Activated naive CD4-positive, alpha-beta T cell treated with anti-CD3 and anti-CD28 coated beads for 36 hours (primary cell): ENCODE data around the gene PSMD3. TPM values are rescaled to one million over a fixed set of nuclear protein-coding genes. Genes with fewer than 3 reads are reported as not detected.
"Not testable (repeated sequence)": the region's sequence is repeated elsewhere in the genome, so short reads cannot be mapped to it uniquely, and the experiment has no call there.

Experiments
- CTCF ChIA-PET: fragments of 350-600 bp; sonication (Branson Sonifier 250); formaldehyde crosslinking; loops from one replicate; lab custom pipeline; 2021; ENCODE audit warnings: antibody characterized with exemption; lab: Charles Lee
- DNase-seq: peaks from one replicate; pipeline ENCODE4 v3.0.0-alpha.2; 2020
- H3K27ac Mint-ChIP-seq: one replicate; pipeline ENCODE4 v1.8.0; 2021; ENCODE audit warnings: mild to moderate bottlenecking, mixed read lengths
- H3K27me3 Mint-ChIP-seq: one replicate; pipeline ENCODE4 v1.8.0; 2021; ENCODE audit warnings: low read depth, mixed read lengths
- H3K36me3 Mint-ChIP-seq: one replicate; pipeline ENCODE4 v1.8.0; 2021; ENCODE audit warnings: low read depth, mixed read lengths
- H3K4me1 Mint-ChIP-seq: one replicate; pipeline ENCODE4 v1.8.0; 2021; ENCODE audit warnings: low read depth, mixed read lengths
- H3K4me3 Mint-ChIP-seq: one replicate; pipeline ENCODE4 v1.8.0; 2021; ENCODE audit warnings: mild to moderate bottlenecking, moderate library complexity, mixed read lengths
- H3K9me3 Mint-ChIP-seq: one replicate; pipeline ENCODE4 v1.8.0; 2021; ENCODE audit warnings: mixed read lengths
- intact Hi-C: fragments of 100-400 bp; cut with micrococcal nuclease; formaldehyde crosslinking; loops from one replicate; pipeline ENCODE4 v1.15.1; 2023
- total RNA-seq, 2 experiments: library from RNA; stranded (reverse); gene quantifications; one replicate each; pipeline ENCODE4 v1.2.3, GENCODE V29; 2021

PSMD3 gene
- total RNA-seq, 2 experiments from 2014 or later: 122 to 125 TPM

GRCh38 chr17:39946551-39947330 lies 33.9 kb upstream of the PSMD3 start:
- CTCF ChIA-PET: interaction anchor here (1.0 to 1.1 kb wide), 2 partner anchors 12 to 74 kb away, joined by 3 read pairs; no protein-coding TSS in a partner anchor
- H3K4me1 Mint-ChIP-seq: peaks cover 8% of the 10 kb centered on the region

DNA sequence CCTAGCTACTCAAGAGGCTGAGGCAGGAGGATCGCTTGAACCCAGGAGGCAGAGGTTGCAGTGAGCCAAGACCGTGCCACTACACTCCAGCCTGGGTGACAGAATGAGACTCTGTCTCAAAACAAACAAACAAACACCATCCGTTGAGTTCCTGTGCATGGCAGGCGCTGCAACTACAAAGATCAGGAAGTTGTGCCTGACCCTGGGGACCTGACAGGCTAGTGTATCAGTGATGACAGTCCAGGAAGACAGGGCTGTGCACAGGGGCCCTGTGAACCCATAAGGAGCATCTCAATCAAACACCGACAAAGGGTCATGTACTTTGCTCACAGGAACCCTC lies 32.1 kb upstream of the PSMD3 start:
- H3K27ac Mint-ChIP-seq: not testable (repeated sequence)

More at GRCh38 chr17:39946551-39947330, 33.9 kb upstream of the PSMD3 start:
- Mint-ChIP-seq H3K36me3 (no peaks in the 10 kb centered on the region), H3K9me3 (no peaks in the 10 kb centered on the region), H3K4me3 (no peak overlapping the region), H3K27me3 (no peaks in the 10 kb centered on the region), H3K27ac (no peak overlapping the region)
- intact Hi-C loops: no loop called here
- DNase-seq: no peak

GRCh38 chr17:39949028-39949427 lies 31.6 kb upstream of the PSMD3 start:
- H3K36me3 Mint-ChIP-seq: no peaks in the 10 kb centered on the region
- no peaks in the 10 kb centered on the region for H3K27me3 Mint-ChIP-seq
- peaks cover 12% of the 10 kb centered on the region for H3K4me1 Mint-ChIP-seq
- intact Hi-C loops: no loop called here
- no peaks in the 10 kb centered on the region for H3K9me3 Mint-ChIP-seq
- CTCF ChIA-PET: interaction anchor here (0.6 kb wide), 1 partner anchor 20 kb away, joined by 3 read pairs; no protein-coding TSS in a partner anchor
- DNase-seq: no peak
- no peak overlapping the region for H3K4me3 Mint-ChIP-seq
- no peak overlapping the region for H3K27ac Mint-ChIP-seq

More for the DNA sequence above, 32.1 kb upstream of the PSMD3 start:
- intact Hi-C loops, H3K9me3 Mint-ChIP-seq, H3K4me3 Mint-ChIP-seq, H3K27me3 Mint-ChIP-seq, DNase-seq, H3K36me3 Mint-ChIP-seq: not testable (repeated sequence)
- H3K4me1 Mint-ChIP-seq: peaks cover 10% of the 10 kb centered on the region
- CTCF ChIA-PET: interaction anchor here (1.1 kb wide), 1 partner anchor 78 kb away, joined by 4 read pairs; no protein-coding TSS in a partner anchor

DNA sequence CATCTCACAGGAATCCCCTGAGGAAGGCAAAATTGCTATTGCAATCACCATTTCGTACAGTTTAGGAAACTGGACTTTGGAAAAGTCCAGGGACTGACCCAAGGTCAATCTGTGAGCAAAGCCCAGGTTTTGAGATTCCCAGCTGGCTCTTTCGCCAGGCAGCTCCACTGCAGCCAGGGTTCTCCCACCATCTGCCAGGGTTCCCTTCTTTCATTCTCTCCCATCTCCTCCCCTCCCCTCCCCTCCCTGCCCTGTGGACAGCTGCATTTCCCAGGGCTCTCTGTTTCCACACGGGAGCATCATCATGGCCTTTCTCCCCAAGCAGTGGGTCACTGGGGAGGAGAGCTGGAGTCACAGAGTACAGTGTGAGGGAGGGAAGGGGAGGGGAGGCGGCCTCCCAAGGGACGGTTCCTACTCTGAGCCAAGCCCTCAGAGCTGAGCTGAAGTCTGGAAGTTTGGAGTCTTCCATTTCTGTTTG lies 29.7 kb upstream of the PSMD3 start:
- intact Hi-C loops: no loop called here
- CTCF ChIA-PET: no interaction called here
- H3K27ac Mint-ChIP-seq: no peak overlapping the region
- no peak overlapping the region for H3K4me3 Mint-ChIP-seq
- H3K9me3 Mint-ChIP-seq: no peaks in the 10 kb centered on the region
- H3K36me3 Mint-ChIP-seq: no peaks in the 10 kb centered on the region
- no peaks in the 10 kb centered on the region for H3K27me3 Mint-ChIP-seq
- peaks cover 12% of the 10 kb centered on the region for H3K4me1 Mint-ChIP-seq
- no peak for DNase-seq

DNA sequence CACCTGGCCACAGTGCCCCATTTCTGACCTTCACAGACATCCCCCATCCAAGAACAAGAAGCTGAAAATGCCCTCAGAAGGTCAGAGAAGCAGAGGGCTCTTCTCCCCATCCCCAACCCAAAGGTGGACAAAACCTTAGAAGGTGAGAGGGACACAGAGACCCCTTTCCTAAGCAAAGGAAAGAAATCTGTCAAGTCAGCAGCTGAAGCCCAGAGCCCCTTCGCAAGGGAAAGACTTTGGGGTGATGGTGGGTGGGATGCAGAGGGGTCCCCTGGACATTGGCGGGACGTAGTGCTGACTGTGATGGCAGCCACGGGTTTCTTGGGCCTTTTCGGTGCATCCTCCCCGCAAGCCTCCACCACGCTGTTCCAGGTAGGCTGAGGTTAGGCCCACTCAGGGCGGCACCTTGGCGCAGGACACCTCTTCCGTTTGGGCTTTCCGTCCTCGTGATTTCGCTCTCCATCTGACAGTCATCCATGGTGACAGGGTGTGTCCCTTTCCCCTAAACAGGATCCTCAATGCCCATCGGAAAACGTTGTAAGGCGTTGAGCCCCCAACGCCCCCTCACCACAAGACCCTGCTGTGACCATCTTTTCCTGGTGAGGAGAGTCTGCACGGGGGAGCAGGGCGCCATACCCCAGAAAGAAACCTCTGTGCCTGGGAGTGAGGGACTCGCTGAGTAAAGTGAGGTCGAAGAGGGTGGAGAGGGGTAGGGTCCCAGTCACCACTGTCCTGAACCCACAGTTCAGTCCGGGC lies 28.5 kb upstream of the PSMD3 start:
- H3K27ac Mint-ChIP-seq: no peak overlapping the region
- CTCF ChIA-PET: no interaction called here
- H3K36me3 Mint-ChIP-seq: no peaks in the 10 kb centered on the region
- peak overlapping the region; percentile 51 for H3K4me3 Mint-ChIP-seq
- H3K4me1 Mint-ChIP-seq: peaks cover 12% of the 10 kb centered on the region
- peak; percentile 13 for DNase-seq
- no peaks in the 10 kb centered on the region for H3K9me3 Mint-ChIP-seq
- intact Hi-C loops: no loop called here
- no peaks in the 10 kb centered on the region for H3K27me3 Mint-ChIP-seq

GRCh38 chr17:39952680-39953470 lies 27.7 kb upstream of the PSMD3 start:
- H3K36me3 Mint-ChIP-seq: no peaks in the 10 kb centered on the region
- no peaks in the 10 kb centered on the region for H3K9me3 Mint-ChIP-seq
- peaks cover 10% of the 10 kb centered on the region for H3K4me1 Mint-ChIP-seq
- CTCF ChIA-PET: interaction anchor here (1.0 kb wide), 1 partner anchor 78 kb away, joined by 4 read pairs; no protein-coding TSS in a partner anchor
- H3K27me3 Mint-ChIP-seq: no peaks in the 10 kb centered on the region
- peak overlapping the region; percentile 66 for H3K27ac Mint-ChIP-seq
- intact Hi-C loops: loop anchor here (1.0 kb wide), 3 partner anchors 13 to 27 kb away; partner anchors contain the start of genes LRRC3C, ORMDL3 and PSMD3
- H3K4me3 Mint-ChIP-seq: peak overlapping the region; percentile 79
- peak; percentile 98 for DNase-seq

DNA sequence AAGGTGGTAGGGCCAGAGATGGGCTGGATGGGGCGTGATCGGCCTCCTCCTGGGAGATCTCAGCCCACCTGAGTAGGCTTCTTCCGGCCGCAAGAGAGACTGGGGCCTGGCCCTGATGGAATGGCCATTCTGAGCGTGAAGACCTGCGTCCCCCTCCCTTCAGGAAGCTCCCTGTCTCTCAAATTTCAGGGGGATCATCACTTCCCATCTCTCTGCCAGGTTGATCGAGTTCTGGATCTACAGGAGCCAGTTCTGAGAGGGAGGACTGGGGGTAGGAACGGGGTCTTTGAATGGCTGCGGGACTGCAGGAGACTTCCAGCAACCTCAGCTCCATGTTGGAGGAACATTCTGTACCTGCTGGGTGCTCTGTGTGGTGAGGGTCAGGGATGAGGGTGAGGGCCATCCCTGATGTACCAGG lies 27.1 kb upstream of the PSMD3 start:
- intact Hi-C loops: loop anchor here (1.0 kb wide), 3 partner anchors 13 to 27 kb away; partner anchors contain the start of genes LRRC3C, ORMDL3 and PSMD3
- Mint-ChIP-seq H3K9me3 (no peaks in the 10 kb centered on the region), H3K27ac (peak overlapping the region; percentile 66), H3K27me3 (no peaks in the 10 kb centered on the region), H3K36me3 (no peaks in the 10 kb centered on the region), H3K4me1 (peaks cover 7% of the 10 kb centered on the region), H3K4me3 (peak overlapping the region; percentile 79)
- CTCF ChIA-PET: interaction anchor here (1.0 kb wide), 1 partner anchor 78 kb away, joined by 4 read pairs; no protein-coding TSS in a partner anchor
- no peak for DNase-seq

GRCh38 chr17:39954876-39955275 lies 25.7 kb upstream of the PSMD3 start:
- intact Hi-C loops: no loop called here
- no peak overlapping the region for H3K27ac Mint-ChIP-seq
- no peaks in the 10 kb centered on the region for H3K36me3 Mint-ChIP-seq
- no peak for DNase-seq
- no peaks in the 10 kb centered on the region for H3K27me3 Mint-ChIP-seq
- no peaks in the 10 kb centered on the region for H3K9me3 Mint-ChIP-seq
- peaks cover 8% of the 10 kb centered on the region for H3K4me1 Mint-ChIP-seq
- no peak overlapping the region for H3K4me3 Mint-ChIP-seq
- CTCF ChIA-PET: interaction anchor here (1.0 to 1.9 kb wide), 4 partner anchors 24 to 82 kb away, joined by 4 to 8 read pairs (median 4); partner anchors contain the start of gene PSMD3

- no peak overlapping the region for H3K4me3 Mint-ChIP-seq
- no peak for DNase-seq
- no peaks in the 10 kb centered on the region for H3K9me3 Mint-ChIP-seq
- H3K36me3 Mint-ChIP-seq: no peaks in the 10 kb centered on the region
- CTCF ChIA-PET: interaction anchor here (0.5 to 4.6 kb wide), 5 partner anchors 25 to 334 kb away, joined by 3 to 17 read pairs (median 8); partner anchors contain the start of gene PSMD3
- H3K27me3 Mint-ChIP-seq: no peaks in the 10 kb centered on the region
- intact Hi-C loops: no loop called here
- H3K4me1 Mint-ChIP-seq: peaks cover 8% of the 10 kb centered on the region
- no peak overlapping the region for H3K27ac Mint-ChIP-seq
Observed at GRCh38 chr17:39955726-39956225, 24.8 kb upstream of the PSMD3 start.

DNA sequence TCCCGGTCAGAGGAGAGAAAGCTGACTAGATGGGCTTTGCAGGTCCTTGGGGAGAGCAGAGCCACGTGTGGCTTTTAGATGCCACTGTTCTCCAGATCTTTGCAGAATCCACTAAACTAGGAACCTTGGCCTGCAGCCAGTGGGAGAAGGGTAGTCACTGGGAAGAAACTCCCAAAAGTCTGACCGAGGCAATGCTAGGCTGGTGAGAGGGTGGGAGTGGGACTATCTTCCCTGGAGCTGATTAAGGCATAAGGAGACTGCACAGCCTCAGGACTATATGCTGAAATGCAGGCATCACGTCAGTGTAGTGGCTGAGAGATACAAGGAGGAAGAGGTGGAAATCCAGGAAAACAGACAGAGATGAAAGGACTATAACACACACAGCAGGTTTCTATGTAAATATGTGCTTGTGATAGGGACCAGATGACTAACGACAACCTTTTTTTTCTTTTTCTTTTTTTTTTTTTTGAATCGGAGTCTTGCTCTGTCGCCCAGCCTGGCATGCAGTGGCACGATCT lies 20.0 kb upstream of the PSMD3 start:
- H3K27me3 Mint-ChIP-seq: no peaks in the 10 kb centered on the region
- no peak overlapping the region for H3K27ac Mint-ChIP-seq
- DNase-seq: no peak
- H3K4me1 Mint-ChIP-seq: peaks cover 19% of the 10 kb centered on the region
- H3K4me3 Mint-ChIP-seq: no peak overlapping the region
- intact Hi-C loops: no loop called here
- no peaks in the 10 kb centered on the region for H3K9me3 Mint-ChIP-seq
- CTCF ChIA-PET: interaction anchor here (3.5 to 4.6 kb wide), 2 partner anchors 19 to 87 kb away, joined by 17 to 34 read pairs; partner anchors contain the start of gene PSMD3
- H3K36me3 Mint-ChIP-seq: no peaks in the 10 kb centered on the region

DNA sequence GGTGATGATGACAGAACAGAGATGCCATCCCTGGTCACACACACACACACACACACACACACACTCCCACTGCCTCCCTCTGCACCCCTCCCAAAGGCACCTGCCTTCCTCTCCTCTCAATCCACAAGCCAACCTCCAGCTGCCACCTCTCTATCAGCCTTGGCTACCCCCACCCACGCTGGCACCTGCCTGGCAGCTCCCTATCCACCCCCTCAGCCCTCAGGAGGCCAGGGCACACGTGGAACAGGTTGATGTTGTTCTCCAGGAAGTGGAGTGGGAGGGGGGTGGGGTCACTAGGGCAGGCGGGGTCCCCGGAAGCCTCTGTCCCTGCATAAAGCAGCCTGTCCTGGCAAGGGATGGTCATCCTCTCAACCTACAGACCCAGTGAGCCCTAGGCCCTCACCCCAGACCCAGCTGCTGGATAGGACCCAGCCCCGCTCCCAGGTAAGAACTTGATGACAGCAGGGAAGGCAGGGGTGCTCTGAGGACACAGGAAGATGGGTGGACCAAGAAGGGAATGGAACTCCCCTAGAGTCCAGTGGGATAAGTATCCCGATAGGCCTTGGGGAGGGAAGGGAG lies 17.9 kb upstream of the PSMD3 start, which contains the start of gene GSDMA:
Gene GSDMA (plus strand): TSS at position 363 of the 579 bp plus-strand sequence. CDS start 2,684 bp downstream, outside the sequence.
- CTCF ChIA-PET: interaction anchor here (0.9 to 1.6 kb wide), 2 partner anchors 11 to 17 kb away, joined by 5 read pairs; partner anchors contain the start of gene PSMD3
- Mint-ChIP-seq H3K4me1 (peaks cover 19% of the 10 kb centered on the region), H3K9me3 (no peaks in the 10 kb centered on the region), H3K4me3 (no peak within 1 kb of the TSS), H3K27ac (peak within 1 kb of the TSS; percentile 73), H3K36me3 (no peaks in the 10 kb centered on the region), H3K27me3 (no peaks in the 10 kb centered on the region)
- no peak for DNase-seq
- intact Hi-C loops: no loop called here
